Stimulated activated CD4-positive, alpha-beta T cell treated with anti-CD3 and anti-CD28 coated beads, Interleukin-4, amount 100 ng/mL, for 1 hour (primary cell): ENCODE data around the gene MAP2K7.
"Not testable (repeated sequence)": the region's sequence is repeated elsewhere in the genome, so short reads cannot be mapped to it uniquely, and the experiment has no call there.

Source experiments
- DNase-seq: peaks from one replicate; pipeline ENCODE4 v3.0.0-alpha.2; 2020

MAP2K7 gene

GRCh38 chr19:7932276-7932929, 28.7 kb downstream of the MAP2K7 start:
- no peak for DNase-seq

DNA sequence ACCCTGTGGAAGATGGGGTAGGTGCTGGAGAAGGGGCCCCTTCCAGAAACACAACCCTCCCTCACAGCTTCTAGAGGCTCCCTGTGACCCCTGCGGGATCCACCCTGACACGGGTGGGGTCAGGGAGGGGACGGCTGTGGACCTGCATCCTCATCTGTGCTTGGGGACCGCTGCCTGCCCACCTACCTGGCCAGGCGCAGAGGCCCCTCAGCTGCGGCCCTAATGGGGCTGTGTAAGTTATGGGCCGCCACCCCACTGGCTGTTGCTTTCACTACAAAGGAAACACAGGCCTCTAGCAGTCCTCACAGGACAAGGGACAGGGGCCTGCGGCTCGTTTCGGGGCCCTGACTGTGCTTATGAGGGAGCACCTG, 29.2 kb downstream of the MAP2K7 start:
- no peak for DNase-seq

GRCh38 chr19:7933411-7933810, 29.7 kb downstream of the MAP2K7 start:
- no peak for DNase-seq

- no peak for DNase-seq
These were observed 30.4 kb downstream of the MAP2K7 start for GRCh38 chr19:7933828-7934725.

GRCh38 chr19:7934766-7935165, 31.1 kb downstream of the MAP2K7 start:
- DNase-seq = no peak

DNA sequence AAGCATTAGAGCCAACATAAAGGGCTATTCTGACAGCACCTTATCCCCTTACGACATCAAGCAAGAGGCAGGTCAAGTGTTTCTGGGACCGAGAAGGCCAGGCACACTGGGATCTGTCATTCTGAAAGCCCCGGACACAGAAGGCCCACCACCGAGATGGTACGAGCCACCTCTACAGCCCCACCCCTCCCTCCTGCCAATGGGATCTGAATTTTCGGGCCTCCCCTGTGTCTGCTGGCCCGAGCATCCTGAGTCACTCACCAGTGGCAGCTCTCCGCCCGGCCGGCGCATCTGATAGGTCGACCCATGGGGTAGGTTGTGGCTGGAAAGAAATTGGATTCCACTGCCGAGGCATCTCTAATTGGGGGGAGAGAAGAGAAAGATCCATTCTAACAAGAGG, 37.2 kb downstream of the MAP2K7 start:
- DNase-seq = no peak

DNA sequence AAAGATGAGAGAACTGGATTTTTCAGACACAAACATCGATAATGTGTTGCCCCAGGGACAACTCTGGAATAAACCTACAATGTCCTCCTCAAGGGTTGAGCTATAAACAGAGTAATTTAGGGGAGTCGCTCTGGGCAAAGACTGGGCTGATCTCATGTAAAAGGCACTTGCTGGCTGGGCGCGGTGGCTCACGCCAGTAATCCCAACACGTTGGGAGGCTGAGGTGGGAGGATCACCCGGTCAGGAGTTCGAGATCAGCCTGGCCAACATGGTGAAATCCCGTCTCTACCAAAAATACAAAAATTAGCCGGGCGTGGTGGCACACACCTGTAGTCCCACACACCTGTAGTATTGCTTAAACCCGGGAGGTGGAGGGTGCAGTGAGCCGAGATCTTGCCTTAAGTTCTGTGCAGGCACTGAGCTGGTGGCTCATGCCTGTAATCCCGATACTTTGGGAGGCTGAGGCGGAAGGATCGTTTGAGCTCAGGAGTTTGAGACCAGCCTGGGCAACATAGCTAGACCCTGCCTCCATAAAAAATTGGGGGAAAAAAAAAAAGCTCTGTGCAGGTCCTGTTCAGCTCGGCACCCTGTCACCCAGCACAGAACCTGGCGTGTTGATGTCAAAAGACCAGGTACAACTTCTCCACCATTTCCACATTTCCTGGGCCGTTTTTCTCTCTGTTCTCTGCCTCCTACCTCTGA, 38.4 kb downstream of the MAP2K7 start:
- DNase-seq = no peak

DNA sequence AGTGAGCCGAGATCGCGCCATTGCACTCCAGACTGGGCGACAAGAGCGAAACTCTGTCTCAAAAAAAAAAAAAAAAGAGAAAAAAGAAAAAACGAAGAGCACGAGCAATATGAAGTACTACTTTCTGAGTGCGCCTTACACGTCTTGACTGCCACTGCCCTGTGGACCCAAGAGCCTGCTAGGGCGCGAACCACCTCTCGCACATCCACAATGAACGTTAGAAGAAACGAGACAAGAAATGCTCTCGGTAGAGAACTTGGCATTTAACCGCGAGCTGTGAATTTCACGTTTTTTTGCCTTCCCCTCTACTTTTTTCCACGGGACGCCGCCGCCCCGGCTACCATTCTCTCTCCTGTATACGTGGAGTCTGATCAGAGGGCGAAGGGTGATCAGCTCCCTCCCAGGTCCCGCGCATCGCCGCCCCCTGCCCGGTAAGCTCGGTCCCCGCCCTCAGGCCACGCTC, 39.3 kb downstream of the MAP2K7 start:
- no peak for DNase-seq

DNA sequence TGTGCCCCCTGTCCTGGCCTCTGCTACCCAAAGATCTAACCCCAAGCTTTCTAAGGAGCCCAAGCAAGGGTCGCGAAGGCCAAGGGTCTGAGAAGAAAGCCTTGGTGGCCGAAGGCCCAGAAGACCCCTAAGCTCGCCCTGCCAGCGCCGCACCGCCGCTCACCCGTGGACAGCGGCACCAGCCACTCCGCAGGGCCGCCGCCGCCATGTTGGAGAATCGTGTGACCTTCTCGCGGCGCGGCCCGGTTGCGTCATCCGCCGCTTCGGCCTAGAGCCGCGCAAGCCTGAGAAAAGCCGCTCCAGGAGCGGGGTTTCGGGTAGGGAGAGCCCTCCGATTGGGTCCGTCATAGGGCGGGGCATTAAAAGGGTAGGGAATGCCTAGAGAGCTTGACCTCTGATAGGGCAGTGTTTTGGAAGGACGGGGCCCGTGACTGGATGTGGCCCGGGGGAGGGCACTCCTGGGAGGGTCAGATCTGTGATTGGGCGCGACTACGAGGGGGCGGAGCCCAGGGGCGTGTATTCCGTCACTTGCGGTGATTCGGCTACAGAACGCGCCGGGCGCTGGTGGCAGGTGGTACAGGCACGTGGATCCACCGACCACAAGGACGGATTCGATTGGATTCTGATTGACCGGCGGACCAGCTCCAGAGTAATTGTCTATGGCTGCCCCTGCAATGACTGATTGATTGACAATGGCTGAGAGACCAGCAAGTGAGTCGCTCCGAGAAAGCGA, 39.9 kb downstream of the MAP2K7 start, which contains the start of gene TIMM44:
Gene TIMM44 (minus strand): TSS at position 223 of the 733 bp plus-strand sequence. CDS start 15 bp downstream, at position 208.
- peak; percentile 98 for DNase-seq

DNA sequence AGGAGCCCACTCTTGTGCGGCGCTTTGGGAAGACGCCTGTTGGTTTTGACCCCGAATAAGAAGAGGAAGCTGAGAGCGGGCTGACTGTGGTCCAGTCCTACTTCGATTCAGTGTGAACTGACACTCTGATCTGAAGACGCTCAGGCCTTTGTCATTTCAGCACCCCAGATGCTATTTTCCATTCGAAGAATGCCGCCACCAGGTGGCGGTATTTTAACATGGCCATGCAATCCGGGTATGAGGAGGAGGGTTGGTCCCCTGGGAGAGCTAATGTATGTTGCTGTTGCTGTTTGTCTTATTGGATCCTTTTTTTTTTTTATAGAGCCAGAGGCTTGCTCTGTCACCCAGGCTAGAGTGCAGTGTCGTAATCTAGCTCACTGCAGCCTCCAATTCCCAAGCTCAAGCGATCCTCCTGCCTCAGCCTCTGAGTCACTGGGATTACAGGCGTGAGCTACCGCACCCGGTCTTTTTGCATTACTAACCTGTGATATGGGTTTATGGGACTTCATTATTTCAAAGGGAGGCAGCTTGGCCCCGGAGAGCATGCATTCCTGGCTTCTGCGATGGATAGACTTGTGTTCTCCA, 40.6 kb downstream of the MAP2K7 start:
- DNase-seq = peak; percentile 87

- no peak for DNase-seq
These were observed 44.3 kb downstream of the MAP2K7 start for GRCh38 chr19:7947939-7948338.

GRCh38 chr19:7953060-7953459, 49.4 kb downstream of the MAP2K7 start:
- no peak for DNase-seq

- DNase-seq = no peak
These were observed 49.9 kb downstream of the MAP2K7 start for GRCh38 chr19:7953576-7953975.

GRCh38 chr19:7955696-7956095, 52.0 kb downstream of the MAP2K7 start:
- no peak for DNase-seq

- DNase-seq = no peak
These were observed 55.5 kb downstream of the MAP2K7 start for GRCh38 chr19:7959211-7959610.

DNA sequence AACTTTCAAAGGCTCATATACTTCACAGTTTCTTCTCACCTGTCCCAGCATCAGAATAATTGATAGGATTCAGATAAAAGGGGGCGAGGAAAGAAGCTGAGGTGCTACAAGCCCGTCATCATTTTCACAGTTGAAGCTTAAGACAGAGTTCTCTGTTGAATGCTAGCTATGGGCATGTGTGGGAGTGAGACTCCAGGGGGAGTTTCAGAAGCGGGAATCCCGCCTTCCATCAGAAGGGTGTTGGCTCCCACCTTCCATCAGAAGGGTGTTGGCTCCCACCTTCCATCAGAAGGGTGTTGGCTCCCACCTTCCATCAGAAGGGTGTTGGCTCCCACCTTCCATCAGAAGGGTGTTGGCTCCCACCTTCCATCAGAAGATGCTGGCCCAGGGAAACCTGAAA, 57.4 kb downstream of the MAP2K7 start:
- not testable (repeated sequence) for DNase-seq

DNA sequence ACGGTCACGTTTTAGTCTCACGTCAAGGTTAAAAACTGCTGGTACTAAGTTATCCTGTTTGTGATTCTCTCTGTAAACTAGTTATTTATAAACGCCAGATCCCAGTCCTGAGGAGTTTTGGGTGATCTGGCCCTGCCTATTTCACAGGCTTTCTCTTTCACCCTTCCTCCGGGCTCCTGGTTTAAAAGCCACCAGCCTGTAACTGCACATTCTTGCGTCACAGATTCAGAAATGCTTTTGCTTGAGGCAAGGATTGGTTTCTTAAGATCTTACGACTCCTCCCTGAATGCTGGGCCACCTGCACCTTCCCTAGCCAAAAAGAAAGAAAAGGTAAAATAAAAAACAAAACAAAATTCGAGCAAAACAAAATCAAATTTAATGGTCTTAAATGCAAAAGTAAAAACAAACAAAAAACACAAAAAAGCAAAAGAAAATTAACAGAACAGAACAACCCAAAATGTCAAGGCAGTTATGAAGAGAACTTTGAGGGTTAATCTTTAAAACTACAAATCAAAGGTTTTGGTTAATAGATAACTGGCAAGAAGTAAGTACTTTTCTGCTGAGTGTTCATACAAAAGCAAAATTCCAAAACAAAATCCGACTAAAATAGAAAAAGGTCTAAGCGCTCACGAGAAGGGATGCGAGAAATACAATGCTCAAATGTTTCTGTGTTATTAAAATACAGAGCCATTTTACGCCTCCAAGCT, 58.4 kb downstream of the MAP2K7 start:
- DNase-seq = no peak

DNA sequence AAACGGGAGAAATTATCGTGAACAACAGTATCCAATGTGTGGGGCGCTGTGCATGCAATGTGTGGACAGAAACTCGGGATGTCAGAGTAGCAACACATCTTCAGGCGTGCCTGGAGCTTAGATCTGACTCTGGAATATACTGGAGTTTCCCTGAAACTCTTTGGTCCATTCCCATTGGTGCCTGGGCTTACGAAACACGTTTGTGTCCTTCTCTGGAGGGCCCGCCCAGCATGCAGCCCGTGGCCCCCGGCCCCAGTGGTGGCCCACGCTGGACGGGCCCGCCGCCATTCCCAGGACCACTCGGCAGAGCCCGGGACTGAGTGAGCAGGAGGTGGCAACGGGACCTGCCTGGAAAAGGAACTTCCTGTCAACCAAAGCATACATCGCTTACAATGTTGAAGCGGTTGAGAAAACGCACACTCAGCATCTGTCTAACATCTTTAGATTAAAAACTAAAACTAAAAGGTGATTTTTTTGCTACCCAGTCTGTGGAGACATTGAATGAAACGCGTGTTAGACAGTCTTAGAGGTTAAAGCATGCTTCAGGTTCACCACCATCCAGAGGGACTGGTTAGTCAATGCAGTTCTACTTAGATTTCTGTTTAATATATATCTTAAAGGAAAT, 59.1 kb downstream of the MAP2K7 start:
- no peak for DNase-seq

DNA sequence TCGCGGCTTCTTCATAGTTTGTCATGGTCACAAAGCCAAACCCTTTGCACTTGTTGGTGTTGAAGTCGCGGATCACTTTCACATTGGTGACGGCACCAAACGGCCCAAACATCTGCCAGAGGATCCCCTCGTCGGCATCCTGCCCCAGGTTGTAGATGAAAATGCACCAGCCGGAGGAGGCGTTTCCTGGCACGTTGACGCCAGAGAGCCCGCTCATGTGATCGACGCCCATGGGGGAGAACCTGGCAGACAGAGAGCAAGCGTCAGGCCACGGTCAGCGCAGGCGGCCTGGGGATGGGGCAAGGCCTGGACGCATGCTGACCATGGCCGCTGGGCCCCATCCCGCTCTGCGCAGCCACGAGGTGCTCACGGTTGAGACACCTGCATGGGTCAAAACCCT, 59.9 kb downstream of the MAP2K7 start:
- DNase-seq = no peak
